GM12878 (cell line): Measurements from ENCODE around the gene HTR4. TPM values are rescaled to one million over a fixed set of nuclear protein-coding genes. Genes with fewer than 3 reads are reported as not detected.

Experiments
- ATAC-seq: fragments of 200-7000 bp; cut with Tn5 transposase; 3 replicates; pipeline ENCODE4 v1.9.1; 2020; ENCODE audit warnings: mild to moderate bottlenecking, moderate library complexity
- BruUV-seq: library from RNA; stranded (reverse); fragments of 400-500 nt; replicated peaks from 2 replicates; lab custom pipeline; 2021; lab: Mats Ljungman, UMichigan
- CTCF ChIA-PET: fragments of 300-600 bp; sonication (Branson Sonifier 250); formaldehyde crosslinking; extraction: SDS; loops from one replicate; lab custom pipeline; 2021; ENCODE audit warnings: inconsistent platforms; lab: Yijun Ruan, JAX
- POLR2A ChIA-PET: fragments of 350-600 bp; formaldehyde crosslinking; extraction: SDS; loops from one replicate; lab custom pipeline; 2021; ENCODE audit warnings: inconsistent platforms; lab: Charles Lee
- RAD21 ChIA-PET: fragments of 300-600 bp; sonication (Branson Sonifier 250); formaldehyde crosslinking; loops from one replicate; lab custom pipeline; 2023; ENCODE audit warnings: antibody characterized with exemption; ENCODE audit not compliant: unreplicated experiment; lab: Charles Lee
- SMC1A ChIA-PET: fragments of 300-600 bp; sonication (Branson Sonifier 250); formaldehyde crosslinking; loops from one replicate; lab custom pipeline; 2023; ENCODE audit not compliant: unreplicated experiment, uncharacterized antibody; lab: Charles Lee
- DNase-seq: peaks from one replicate; pipeline ENCODE4 v3.0.0-alpha.2; 2011; ENCODE audit warnings: low read depth, low spot score
- FAIRE-seq: peaks from 3 replicates; lab custom pipeline; 2011; peaks lifted over from hg19 to GRCh38; lab: Jason Lieb, UNC
- H2AFZ ChIP-seq: 2 replicates; pipeline ENCODE4 v1.6.0; 2011; ENCODE audit warnings: low read depth, low read length, control low read depth; ENCODE audit not compliant: control insufficient read depth
- H3K27ac ChIP-seq: 2 replicates; pipeline ENCODE4 v1.5.1; 2011; ENCODE audit warnings: control low read depth; ENCODE audit not compliant: control insufficient read depth, insufficient read depth
- H3K27me3 ChIP-seq, 2 experiments: replicated peaks in 1 of 2; 2 replicates each; pipeline versions ENCODE4 v1.6.0 to v1.6.1; 2011; ENCODE audit warnings: low read length in 1 of 2; ENCODE audit not compliant: control insufficient read depth in 2 of 2, insufficient read depth in 2 of 2
- H3K36me3 ChIP-seq, 2 experiments: 2 replicates each; pipeline ENCODE4 v1.5.1; 2011; ENCODE audit warnings: low read length in 1 of 2; ENCODE audit not compliant: control insufficient read depth in 2 of 2, insufficient read depth in 2 of 2
- H3K4me1 ChIP-seq: 2 replicates; pipeline ENCODE4 v1.6.1; 2011; ENCODE audit warnings: mild to moderate bottlenecking, low read length, moderate library complexity, mixed read lengths; ENCODE audit not compliant: control insufficient read depth, insufficient read depth
- H3K4me2 ChIP-seq: 2 replicates; pipeline ENCODE4 v1.6.0; 2011; ENCODE audit warnings: control low read depth; ENCODE audit not compliant: control insufficient read depth, insufficient read depth
- H3K4me3 ChIP-seq: fragments of 200-600 bp; sonication (generic); 2 replicates; pipeline ENCODE4 v1.5.1; 2016
- H3K79me2 ChIP-seq: 2 replicates; pipeline ENCODE4 v1.6.0; 2011; ENCODE audit warnings: low read length; ENCODE audit not compliant: control insufficient read depth, insufficient read depth
- H3K9ac ChIP-seq: 2 replicates; pipeline ENCODE4 v1.8.0; 2011; ENCODE audit warnings: low read length, control low read depth, mixed read lengths; ENCODE audit not compliant: control insufficient read depth, insufficient read depth
- H3K9me3 ChIP-seq: replicated peaks from 3 replicates; pipeline ENCODE4 v1.5.1; 2011; ENCODE audit warnings: mild to moderate bottlenecking, low read length; ENCODE audit not compliant: control insufficient read depth, insufficient read depth
- H4K20me1 ChIP-seq: 2 replicates; pipeline ENCODE4 v1.6.0; 2011; ENCODE audit not compliant: control insufficient read depth, insufficient read depth
- CREM ChIP-seq: IDR thresholded peaks from 2 replicates; pipeline ENCODE4 v1.6.1; 2014; ENCODE audit warnings: antibody characterized with exemption, low read depth
- HCFC1 ChIP-seq: fragments of 150-350 bp; IDR thresholded peaks from 2 replicates; pipeline ENCODE4 v1.6.1; 2014; ENCODE audit warnings: low read length
- LARP7 ChIP-seq: fragments of 450-650 bp; IDR thresholded peaks from 2 replicates; pipeline ENCODE4 v1.6.1; 2017; ENCODE audit warnings: mild to moderate bottlenecking
- RCOR1 ChIP-seq: conservative IDR thresholded peaks from 2 replicates; pipeline ENCODE4 v1.6.1; 2012; ENCODE audit warnings: low read depth, low read length, improper control_type of control experiment
- RFX5 ChIP-seq: IDR thresholded peaks from 2 replicates; pipeline ENCODE4 v1.6.1; 2011; ENCODE audit warnings: low read depth, low read length, improper control_type of control experiment
- SIN3A ChIP-seq: IDR thresholded peaks from 2 replicates; pipeline ENCODE4 v1.6.1; 2012; ENCODE audit warnings: low read depth, low read length, improper control_type of control experiment
- ZNF217 ChIP-seq: fragments of 450-650 bp; IDR thresholded peaks from 2 replicates; pipeline ENCODE4 v1.6.1; 2017; ENCODE audit warnings: antibody characterized with exemption, mild to moderate bottlenecking
- WGBS: methylation state at CpG from one replicate; pipeline ENCODE4 v1.1.6; 2016; ENCODE audit warnings: low lambda C conversion rate; ENCODE audit not compliant: insufficient replicate concordance, insufficient coverage; ENCODE audit errors: missing lambda C conversion rate; 5-methylcytosine and 5-hydroxymethylcytosine counted together
- in situ Hi-C: fragments of 300-500 bp; cut with MboI; formaldehyde crosslinking; loops from 9 replicates; pipeline ENCODE4 v1.14.3; 2018; ENCODE audit warnings: mixed read lengths
- intact Hi-C: fragments of 100-400 bp; cut with micrococcal nuclease; formaldehyde crosslinking; loops from one replicate; pipeline ENCODE4 v1.14.2; 2022; ENCODE audit not compliant: unreplicated experiment
- polyA plus RNA-seq, 11 experiments: library from polyadenylated mRNA; depleted of rRNA in 4 of 11; unstranded in 6 of 11; stranded (reverse) in 5 of 11; fragments of >200 nt; fragmentation: Nextera tagmentation in 4 of 11; fragmentation: Illumina TruSeq in 1 of 11; extraction: Ambion mirVana in 4 of 11; extraction: Trizol in 1 of 11; gene quantifications; 1 replicate in 1 of 11; 2 replicates in 10 of 11; pipeline versions ENCODE4 v1.2.1 to v1.2.3, GENCODE V29; 2011 to 2016; ENCODE audit warnings: inconsistent platforms in 2 of 11, missing spikeins in 2 of 11, low read depth in 1 of 11
- total RNA-seq, 4 experiments: library from RNA; depleted of rRNA in 3 of 4; stranded (reverse); fragments of >200 nt in 3 of 4; fragmentation: Illumina TruSeq in 1 of 4; extraction: Trizol in 1 of 4; gene quantifications; 2 replicates each; pipeline versions ENCODE4 v1.2.1 to v1.2.3, GENCODE V29; 2013 to 2021
- TF ChIP-seq, protein P1 (sequence below): fragments of 150-350 bp; IDR thresholded peaks from 2 replicates; pipeline ENCODE4 v1.6.1; 2016; ENCODE audit warnings: low read depth, low read length
- TF ChIP-seq, protein P2 (sequence below): IDR thresholded peaks from 2 replicates; pipeline ENCODE4 v1.6.1; 2011; ENCODE audit warnings: borderline replicate concordance, low read depth, mild to moderate bottlenecking, moderate library complexity, low read length; ENCODE audit not compliant: insufficient read depth, poor library complexity, severe bottlenecking
- TF ChIP-seq, protein P3 (sequence below): IDR thresholded peaks from 2 replicates; pipeline ENCODE4 v1.6.1; 2012; ENCODE audit warnings: low read length, inconsistent platforms
- TF ChIP-seq, protein P4 (sequence below): IDR thresholded peaks from 2 replicates; pipeline ENCODE4 v1.6.1; 2012; ENCODE audit warnings: mild to moderate bottlenecking, low read depth, low read length
- TF ChIP-seq, protein P5 (sequence below): fragments of 450-650 bp; IDR thresholded peaks from 2 replicates; pipeline ENCODE4 v1.6.1; 2018; ENCODE audit warnings: borderline replicate concordance, mild to moderate bottlenecking; ENCODE audit not compliant: partially characterized antibody

The HTR4 gene
- total and polyA plus RNA-seq, 10 of the 15 experiments (the other 5 are each of a cell fraction or from before 2014, with no cell fraction given): not detected

DNA sequence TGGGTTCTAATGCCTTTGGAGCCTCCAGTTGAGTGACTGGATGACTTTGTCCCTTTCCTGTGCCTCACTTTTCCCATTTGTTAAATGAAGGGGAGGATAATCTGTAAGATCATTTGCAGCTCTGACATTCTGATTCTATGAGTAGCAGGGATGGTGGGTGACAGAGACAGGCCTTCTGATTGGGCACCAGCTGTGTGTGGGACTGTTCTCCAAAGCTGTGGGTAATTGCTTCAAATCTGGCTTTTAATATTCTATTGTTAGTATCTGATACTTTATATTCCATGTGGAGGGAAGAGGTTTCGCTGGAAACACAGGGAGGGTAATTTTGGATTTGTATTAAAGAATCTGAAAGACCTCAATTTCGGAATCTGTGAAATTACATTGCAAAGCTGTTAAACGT is 167.9 kb downstream of the HTR4 start:
- FAIRE-seq (no peak), DNase-seq (no peak), ATAC-seq (no peak)
- CTCF ChIA-PET: interaction anchor here (1.3 to 1.5 kb wide), 2 partner anchors 245 to 306 kb away, joined by 3 read pairs; no protein-coding TSS in a partner anchor
- SMC1A ChIA-PET: no interaction called here
- Histone ChIP-seq H3K27ac (no peak overlapping the region), H2AFZ (no peak overlapping the region), H3K4me1 (no peaks in the 10 kb centered on the region), H3K4me3 (no peak overlapping the region), H3K36me3 (no peaks in the 10 kb centered on the region), H3K9ac (no peak overlapping the region), H3K4me2 (no peak overlapping the region), H4K20me1 (no peaks in the 10 kb centered on the region), H3K9me3 (no peaks in the 10 kb centered on the region), H3K79me2 (no peaks in the 10 kb centered on the region), H3K27me3 (no peaks in the 10 kb centered on the region)
- BruUV-seq: no TSS peak
- intact Hi-C loops (loop anchor here (10.0 kb wide), 1 partner anchor 192 kb away; no protein-coding TSS in a partner anchor), in situ Hi-C loops (loop anchor here (25.0 kb wide), 1 partner anchor 299 kb away; no protein-coding TSS in a partner anchor)
- 2% methylated on average over 3 of the region's 3 CpGs for WGBS
- RAD21 ChIA-PET: no interaction called here
- POLR2A ChIA-PET: no interaction called here
- TF ChIP-seq, protein P1, sequence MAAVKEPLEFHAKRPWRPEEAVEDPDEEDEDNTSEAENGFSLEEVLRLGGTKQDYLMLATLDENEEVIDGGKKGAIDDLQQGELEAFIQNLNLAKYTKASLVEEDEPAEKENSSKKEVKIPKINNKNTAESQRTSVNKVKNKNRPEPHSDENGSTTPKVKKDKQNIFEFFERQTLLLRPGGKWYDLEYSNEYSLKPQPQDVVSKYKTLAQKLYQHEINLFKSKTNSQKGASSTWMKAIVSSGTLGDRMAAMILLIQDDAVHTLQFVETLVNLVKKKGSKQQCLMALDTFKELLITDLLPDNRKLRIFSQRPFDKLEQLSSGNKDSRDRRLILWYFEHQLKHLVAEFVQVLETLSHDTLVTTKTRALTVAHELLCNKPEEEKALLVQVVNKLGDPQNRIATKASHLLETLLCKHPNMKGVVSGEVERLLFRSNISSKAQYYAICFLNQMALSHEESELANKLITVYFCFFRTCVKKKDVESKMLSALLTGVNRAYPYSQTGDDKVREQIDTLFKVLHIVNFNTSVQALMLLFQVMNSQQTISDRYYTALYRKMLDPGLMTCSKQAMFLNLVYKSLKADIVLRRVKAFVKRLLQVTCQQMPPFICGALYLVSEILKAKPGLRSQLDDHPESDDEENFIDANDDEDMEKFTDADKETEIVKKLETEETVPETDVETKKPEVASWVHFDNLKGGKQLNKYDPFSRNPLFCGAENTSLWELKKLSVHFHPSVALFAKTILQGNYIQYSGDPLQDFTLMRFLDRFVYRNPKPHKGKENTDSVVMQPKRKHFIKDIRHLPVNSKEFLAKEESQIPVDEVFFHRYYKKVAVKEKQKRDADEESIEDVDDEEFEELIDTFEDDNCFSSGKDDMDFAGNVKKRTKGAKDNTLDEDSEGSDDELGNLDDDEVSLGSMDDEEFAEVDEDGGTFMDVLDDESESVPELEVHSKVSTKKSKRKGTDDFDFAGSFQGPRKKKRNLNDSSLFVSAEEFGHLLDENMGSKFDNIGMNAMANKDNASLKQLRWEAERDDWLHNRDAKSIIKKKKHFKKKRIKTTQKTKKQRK: no peak
- TF ChIP-seq, protein P2, sequence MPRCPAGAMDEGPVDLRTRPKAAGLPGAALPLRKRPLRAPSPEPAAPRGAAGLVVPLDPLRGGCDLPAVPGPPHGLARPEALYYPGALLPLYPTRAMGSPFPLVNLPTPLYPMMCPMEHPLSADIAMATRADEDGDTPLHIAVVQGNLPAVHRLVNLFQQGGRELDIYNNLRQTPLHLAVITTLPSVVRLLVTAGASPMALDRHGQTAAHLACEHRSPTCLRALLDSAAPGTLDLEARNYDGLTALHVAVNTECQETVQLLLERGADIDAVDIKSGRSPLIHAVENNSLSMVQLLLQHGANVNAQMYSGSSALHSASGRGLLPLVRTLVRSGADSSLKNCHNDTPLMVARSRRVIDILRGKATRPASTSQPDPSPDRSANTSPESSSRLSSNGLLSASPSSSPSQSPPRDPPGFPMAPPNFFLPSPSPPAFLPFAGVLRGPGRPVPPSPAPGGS: no peak
- no peak for TF ChIP-seq ZNF217
- no peak for TF ChIP-seq RCOR1
- no peak for TF ChIP-seq SIN3A
- TF ChIP-seq LARP7: no peak
- no peak for TF ChIP-seq RFX5
- TF ChIP-seq, protein P3, sequence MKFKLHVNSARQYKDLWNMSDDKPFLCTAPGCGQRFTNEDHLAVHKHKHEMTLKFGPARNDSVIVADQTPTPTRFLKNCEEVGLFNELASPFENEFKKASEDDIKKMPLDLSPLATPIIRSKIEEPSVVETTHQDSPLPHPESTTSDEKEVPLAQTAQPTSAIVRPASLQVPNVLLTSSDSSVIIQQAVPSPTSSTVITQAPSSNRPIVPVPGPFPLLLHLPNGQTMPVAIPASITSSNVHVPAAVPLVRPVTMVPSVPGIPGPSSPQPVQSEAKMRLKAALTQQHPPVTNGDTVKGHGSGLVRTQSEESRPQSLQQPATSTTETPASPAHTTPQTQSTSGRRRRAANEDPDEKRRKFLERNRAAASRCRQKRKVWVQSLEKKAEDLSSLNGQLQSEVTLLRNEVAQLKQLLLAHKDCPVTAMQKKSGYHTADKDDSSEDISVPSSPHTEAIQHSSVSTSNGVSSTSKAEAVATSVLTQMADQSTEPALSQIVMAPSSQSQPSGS: no peak
- TF ChIP-seq, protein P4, sequence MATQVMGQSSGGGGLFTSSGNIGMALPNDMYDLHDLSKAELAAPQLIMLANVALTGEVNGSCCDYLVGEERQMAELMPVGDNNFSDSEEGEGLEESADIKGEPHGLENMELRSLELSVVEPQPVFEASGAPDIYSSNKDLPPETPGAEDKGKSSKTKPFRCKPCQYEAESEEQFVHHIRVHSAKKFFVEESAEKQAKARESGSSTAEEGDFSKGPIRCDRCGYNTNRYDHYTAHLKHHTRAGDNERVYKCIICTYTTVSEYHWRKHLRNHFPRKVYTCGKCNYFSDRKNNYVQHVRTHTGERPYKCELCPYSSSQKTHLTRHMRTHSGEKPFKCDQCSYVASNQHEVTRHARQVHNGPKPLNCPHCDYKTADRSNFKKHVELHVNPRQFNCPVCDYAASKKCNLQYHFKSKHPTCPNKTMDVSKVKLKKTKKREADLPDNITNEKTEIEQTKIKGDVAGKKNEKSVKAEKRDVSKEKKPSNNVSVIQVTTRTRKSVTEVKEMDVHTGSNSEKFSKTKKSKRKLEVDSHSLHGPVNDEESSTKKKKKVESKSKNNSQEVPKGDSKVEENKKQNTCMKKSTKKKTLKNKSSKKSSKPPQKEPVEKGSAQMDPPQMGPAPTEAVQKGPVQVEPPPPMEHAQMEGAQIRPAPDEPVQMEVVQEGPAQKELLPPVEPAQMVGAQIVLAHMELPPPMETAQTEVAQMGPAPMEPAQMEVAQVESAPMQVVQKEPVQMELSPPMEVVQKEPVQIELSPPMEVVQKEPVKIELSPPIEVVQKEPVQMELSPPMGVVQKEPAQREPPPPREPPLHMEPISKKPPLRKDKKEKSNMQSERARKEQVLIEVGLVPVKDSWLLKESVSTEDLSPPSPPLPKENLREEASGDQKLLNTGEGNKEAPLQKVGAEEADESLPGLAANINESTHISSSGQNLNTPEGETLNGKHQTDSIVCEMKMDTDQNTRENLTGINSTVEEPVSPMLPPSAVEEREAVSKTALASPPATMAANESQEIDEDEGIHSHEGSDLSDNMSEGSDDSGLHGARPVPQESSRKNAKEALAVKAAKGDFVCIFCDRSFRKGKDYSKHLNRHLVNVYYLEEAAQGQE: no peak
- TF ChIP-seq, protein P5, sequence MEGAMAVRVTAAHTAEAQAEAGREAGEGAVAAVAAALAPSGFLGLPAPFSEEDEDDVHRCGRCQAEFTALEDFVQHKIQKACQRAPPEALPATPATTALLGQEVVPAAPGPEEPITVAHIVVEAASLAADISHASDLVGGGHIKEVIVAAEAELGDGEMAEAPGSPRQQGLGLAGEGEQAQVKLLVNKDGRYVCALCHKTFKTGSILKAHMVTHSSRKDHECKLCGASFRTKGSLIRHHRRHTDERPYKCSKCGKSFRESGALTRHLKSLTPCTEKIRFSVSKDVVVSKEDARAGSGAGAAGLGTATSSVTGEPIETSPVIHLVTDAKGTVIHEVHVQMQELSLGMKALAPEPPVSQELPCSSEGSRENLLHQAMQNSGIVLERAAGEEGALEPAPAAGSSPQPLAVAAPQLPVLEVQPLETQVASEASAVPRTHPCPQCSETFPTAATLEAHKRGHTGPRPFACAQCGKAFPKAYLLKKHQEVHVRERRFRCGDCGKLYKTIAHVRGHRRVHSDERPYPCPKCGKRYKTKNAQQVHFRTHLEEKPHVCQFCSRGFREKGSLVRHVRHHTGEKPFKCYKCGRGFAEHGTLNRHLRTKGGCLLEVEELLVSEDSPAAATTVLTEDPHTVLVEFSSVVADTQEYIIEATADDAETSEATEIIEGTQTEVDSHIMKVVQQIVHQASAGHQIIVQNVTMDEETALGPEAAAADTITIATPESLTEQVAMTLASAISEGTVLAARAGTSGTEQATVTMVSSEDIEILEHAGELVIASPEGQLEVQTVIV: no peak
- no peak for TF ChIP-seq CREM
- TF ChIP-seq HCFC1: no peak
